ENCODE measurements around the gene TMUB1.

The TMUB1 gene

DNA sequence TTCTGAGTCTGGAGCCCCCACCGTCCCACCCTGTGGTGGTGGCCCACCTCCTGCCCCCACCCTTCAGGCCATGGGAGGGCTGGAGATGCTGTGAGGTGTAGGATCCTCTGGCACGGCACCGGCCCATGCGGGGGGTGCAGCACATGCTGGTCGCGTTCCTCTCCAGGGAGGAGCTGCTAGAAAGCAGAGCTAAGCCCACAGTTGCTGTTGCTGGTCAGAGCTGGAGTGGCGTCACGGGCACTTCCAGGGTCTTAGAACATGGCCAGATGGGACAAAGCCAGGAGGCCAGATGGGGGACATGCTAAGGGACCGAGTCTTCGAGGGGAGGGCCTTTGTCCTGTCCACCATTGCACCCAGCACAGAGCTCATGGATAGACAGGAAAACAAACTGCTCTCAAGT is 24.6 kb upstream of the TMUB1 start:
- DNase-seq: no peak
- peaks cover 1% of the 10 kb centered on the region for H3K4me1 ChIP-seq
- H3K27me3 ChIP-seq: no peaks in the 10 kb centered on the region
- TF ChIP-seq, protein P1, sequence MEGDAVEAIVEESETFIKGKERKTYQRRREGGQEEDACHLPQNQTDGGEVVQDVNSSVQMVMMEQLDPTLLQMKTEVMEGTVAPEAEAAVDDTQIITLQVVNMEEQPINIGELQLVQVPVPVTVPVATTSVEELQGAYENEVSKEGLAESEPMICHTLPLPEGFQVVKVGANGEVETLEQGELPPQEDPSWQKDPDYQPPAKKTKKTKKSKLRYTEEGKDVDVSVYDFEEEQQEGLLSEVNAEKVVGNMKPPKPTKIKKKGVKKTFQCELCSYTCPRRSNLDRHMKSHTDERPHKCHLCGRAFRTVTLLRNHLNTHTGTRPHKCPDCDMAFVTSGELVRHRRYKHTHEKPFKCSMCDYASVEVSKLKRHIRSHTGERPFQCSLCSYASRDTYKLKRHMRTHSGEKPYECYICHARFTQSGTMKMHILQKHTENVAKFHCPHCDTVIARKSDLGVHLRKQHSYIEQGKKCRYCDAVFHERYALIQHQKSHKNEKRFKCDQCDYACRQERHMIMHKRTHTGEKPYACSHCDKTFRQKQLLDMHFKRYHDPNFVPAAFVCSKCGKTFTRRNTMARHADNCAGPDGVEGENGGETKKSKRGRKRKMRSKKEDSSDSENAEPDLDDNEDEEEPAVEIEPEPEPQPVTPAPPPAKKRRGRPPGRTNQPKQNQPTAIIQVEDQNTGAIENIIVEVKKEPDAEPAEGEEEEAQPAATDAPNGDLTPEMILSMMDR (IDR thresholded peaks at IDR 0.05; ENCODE audit: low read depth, low read length): no peak
- peaks cover 14% of the 10 kb centered on the region for H3K36me3 ChIP-seq
- H3K4me3 ChIP-seq (ENCODE audit: low read depth, low read length): no peak overlapping the region
- H3K9me3 ChIP-seq: no peaks in the 10 kb centered on the region

DNA sequence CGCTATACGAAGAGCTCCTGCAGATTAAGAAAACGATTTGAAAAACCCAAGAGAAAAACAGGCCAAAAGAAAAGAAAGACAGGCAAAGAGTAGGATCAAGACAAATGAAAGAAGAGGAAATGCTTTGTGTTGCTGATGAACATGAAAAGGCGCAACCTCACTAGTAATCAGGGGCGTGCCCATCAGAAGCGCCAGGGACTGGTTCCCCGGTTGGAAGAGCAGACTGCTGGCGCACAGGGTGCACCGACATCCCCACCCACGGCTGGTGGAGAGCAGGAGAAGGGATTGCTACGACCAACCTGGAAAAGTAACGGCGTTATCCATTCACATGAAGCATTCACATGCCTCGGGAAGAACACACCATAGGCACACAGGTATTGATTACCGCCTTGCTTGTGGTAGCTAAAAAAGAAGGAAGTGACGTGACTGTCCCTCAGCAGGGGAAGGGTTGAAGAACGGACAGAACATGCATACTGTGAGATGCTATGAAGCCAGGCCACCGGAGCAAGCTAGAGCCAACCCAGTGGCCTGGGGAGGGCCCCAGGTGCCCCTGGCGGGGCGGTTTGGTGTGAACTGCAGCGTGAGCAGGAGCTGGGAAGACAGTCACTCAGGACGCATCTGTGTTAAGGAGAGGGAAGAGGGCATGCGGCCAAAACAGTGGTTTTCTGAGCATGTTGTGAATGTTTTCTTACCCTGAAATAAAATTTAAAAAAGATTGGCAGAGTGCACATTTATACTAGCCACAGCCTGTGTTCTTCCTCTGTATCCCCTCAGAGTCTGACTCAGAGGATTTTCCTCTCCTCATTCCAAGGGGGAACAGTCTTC is 21.3 kb upstream of the TMUB1 start:
- peak; percentile 6 for DNase-seq
- Histone ChIP-seq H3K9me3 (no peaks in the 10 kb centered on the region), H3K4me1 (no peaks in the 10 kb centered on the region), H3K27me3 (no peaks in the 10 kb centered on the region), H3K36me3 (peaks cover 14% of the 10 kb centered on the region), H3K4me3 (ENCODE audit: low read depth, low read length) (no peak overlapping the region)
- TF ChIP-seq, protein P1 (IDR thresholded peaks at IDR 0.05; ENCODE audit: low read depth, low read length): no peak

DNA sequence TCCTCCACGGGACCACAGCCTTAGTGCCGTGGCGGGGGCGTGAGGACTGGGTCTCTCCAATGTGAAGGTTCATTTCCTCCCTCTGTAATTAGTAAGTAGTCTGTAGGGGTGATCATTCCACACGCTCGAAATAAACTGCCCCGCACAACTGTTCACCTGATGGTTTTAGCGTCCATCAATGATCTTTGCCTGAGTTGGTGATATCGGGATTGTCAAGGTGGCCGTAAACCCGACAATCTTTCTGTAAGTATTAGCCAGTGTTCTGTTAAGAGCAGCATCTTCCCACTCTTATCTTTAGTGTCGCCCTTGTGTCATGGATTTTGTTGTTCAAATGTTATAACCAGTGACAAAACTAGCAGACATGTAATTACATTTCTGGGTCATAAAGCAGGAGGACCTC is 20.7 kb upstream of the TMUB1 start:
- Histone ChIP-seq H3K9me3 (no peaks in the 10 kb centered on the region), H3K4me1 (no peaks in the 10 kb centered on the region), H3K27me3 (no peaks in the 10 kb centered on the region), H3K4me3 (ENCODE audit: low read depth, low read length) (no peak overlapping the region), H3K36me3 (peaks cover 14% of the 10 kb centered on the region)
- DNase-seq: no peak
- TF ChIP-seq, protein P1 (IDR thresholded peaks at IDR 0.05; ENCODE audit: low read depth, low read length): no peak

DNA sequence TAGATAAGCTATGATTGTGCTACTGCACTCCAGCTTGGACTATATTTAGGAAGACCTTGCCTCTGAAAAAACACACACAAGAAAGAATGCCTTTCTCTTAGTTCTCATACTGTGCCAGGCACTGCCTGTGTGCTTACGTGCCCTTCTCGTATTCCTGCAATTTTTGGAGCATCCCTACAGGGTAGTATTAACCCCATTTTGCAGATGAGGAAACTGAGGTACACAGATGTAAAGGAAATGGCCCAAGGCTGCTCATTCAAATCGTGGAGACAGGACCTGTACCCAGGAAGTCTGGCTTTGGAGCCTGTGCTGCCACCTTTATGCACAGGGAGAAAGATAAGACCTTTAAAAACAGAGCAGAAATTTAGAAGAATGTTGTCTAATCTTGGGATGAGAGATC is 19.7 kb upstream of the TMUB1 start:
- H3K27me3 ChIP-seq: no peaks in the 10 kb centered on the region
- no peak for DNase-seq
- H3K9me3 ChIP-seq: no peaks in the 10 kb centered on the region
- peaks cover 16% of the 10 kb centered on the region for H3K36me3 ChIP-seq
- H3K4me3 ChIP-seq (ENCODE audit: low read depth, low read length): no peak overlapping the region
- H3K4me1 ChIP-seq: no peaks in the 10 kb centered on the region
- TF ChIP-seq, protein P1 (IDR thresholded peaks at IDR 0.05; ENCODE audit: low read depth, low read length): no peak

DNA sequence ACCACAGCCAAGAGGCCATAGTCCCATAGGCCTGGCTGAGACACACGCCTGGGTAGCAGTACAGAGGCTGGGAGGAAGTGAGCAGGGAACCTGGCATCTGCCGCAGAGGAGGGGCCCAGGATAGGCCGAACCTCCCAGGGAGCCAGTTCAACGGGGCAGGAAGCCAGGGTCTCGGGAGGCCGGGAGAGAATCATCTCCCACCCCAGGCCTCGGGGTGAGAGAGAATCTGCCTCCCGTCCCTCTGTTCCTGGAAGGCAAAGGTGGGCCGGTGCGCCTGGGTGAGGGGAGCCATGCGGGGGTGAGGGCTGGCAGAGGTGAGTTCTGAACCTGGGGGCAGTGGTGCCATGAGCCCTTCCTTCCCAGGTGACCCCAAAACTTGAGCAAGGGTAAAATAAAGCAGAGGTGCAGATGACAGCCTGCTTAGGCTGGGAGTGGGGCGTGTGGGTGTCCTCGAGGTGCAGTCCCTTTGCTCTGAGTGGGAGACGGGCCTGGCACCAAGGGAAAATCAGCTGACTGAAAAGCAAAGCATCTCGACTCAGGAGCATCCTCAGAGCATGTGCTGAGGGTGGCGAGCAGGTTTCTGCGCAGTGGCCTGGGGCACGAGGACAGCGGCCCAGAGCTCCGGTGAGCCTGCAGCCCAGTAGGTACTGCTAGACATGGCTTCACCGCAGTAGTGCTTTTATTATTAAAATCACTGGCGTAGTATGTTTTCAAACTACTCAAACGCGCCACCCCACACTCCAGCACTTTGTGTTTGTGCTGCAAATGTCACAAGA is 18.5 kb upstream of the TMUB1 start:
- Histone ChIP-seq H3K36me3 (peaks cover 17% of the 10 kb centered on the region), H3K4me3 (ENCODE audit: low read depth, low read length) (no peak overlapping the region), H3K4me1 (no peaks in the 10 kb centered on the region), H3K27me3 (no peaks in the 10 kb centered on the region), H3K9me3 (no peaks in the 10 kb centered on the region)
- DNase-seq: peak; percentile 6
- TF ChIP-seq, protein P1 (IDR thresholded peaks at IDR 0.05; ENCODE audit: low read depth, low read length): no peak

DNA sequence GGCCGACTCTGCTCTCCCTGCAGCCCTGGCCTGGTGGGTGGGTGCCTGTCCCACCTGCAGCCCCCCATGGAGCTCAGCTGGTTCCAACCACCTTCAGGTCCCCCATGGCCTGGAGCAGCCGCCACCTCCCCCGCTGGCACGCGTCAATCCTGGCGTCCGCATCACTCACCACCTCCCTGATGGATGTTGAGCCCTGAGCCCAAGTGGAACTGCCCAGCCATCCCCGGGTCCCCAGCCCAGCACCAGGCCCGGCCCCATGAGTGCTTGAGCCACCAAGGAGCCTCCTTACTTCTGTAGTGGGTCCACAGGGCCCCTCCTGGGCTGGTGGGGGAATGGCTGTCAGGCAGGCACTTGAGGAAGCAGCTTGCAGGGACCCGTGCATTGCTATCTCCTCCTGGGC is 17.6 kb upstream of the TMUB1 start:
- H3K4me3 ChIP-seq (ENCODE audit: low read depth, low read length): no peak overlapping the region
- TF ChIP-seq, protein P1 (IDR thresholded peaks at IDR 0.05; ENCODE audit: low read depth, low read length): no peak
- no peaks in the 10 kb centered on the region for H3K9me3 ChIP-seq
- H3K4me1 ChIP-seq: no peaks in the 10 kb centered on the region
- H3K36me3 ChIP-seq: peaks cover 20% of the 10 kb centered on the region
- peak; percentile 9 for DNase-seq
- no peaks in the 10 kb centered on the region for H3K27me3 ChIP-seq
